VCaP (cell line): ENCODE data around the gene SMIM17.
"Not testable (repeated sequence)": the region's sequence is repeated elsewhere in the genome, so short reads cannot be mapped to it uniquely, and the experiment has no call there.

Experiments
- H3K27ac ChIP-seq: fragments of 450-650 bp; 2 replicates; pipeline ENCODE4 v1.5.1; 2017
- TF ChIP-seq, protein P1 (sequence below): fragments of 450-650 bp; conservative IDR thresholded peaks from 2 replicates; pipeline ENCODE4 v1.5.1; 2017; ENCODE audit warnings: mild to moderate bottlenecking, moderate library complexity

Gene SMIM17

DNA sequence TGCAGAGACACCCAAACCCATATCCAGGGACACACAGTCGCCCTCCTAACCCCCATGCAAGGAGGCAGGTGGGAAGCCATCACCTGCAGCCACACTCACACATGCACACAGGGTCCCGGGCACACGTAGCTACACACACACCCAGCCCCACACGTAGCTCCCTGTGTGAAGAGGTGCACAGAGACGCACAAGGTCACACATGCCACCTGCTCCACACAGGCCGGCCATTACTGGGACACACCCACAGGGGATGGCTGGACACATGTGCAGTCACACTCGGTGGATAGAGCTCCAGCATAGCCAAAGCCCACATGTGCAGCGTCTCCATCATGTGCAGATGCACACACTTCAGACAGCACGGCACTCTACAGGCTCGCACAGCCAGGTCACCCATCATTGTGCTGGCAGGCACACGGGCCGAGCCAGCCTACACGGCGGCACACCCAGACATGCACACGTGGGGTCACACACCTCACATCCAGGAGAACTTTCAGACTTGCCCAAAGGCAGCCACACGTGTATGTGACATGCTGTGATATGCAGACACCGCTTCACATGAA, 27.5 kb downstream of the SMIM17 start:
- H3K27ac ChIP-seq = peak overlapping the region; percentile 71
- TF ChIP-seq, protein P1, sequence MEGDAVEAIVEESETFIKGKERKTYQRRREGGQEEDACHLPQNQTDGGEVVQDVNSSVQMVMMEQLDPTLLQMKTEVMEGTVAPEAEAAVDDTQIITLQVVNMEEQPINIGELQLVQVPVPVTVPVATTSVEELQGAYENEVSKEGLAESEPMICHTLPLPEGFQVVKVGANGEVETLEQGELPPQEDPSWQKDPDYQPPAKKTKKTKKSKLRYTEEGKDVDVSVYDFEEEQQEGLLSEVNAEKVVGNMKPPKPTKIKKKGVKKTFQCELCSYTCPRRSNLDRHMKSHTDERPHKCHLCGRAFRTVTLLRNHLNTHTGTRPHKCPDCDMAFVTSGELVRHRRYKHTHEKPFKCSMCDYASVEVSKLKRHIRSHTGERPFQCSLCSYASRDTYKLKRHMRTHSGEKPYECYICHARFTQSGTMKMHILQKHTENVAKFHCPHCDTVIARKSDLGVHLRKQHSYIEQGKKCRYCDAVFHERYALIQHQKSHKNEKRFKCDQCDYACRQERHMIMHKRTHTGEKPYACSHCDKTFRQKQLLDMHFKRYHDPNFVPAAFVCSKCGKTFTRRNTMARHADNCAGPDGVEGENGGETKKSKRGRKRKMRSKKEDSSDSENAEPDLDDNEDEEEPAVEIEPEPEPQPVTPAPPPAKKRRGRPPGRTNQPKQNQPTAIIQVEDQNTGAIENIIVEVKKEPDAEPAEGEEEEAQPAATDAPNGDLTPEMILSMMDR = no peak

DNA sequence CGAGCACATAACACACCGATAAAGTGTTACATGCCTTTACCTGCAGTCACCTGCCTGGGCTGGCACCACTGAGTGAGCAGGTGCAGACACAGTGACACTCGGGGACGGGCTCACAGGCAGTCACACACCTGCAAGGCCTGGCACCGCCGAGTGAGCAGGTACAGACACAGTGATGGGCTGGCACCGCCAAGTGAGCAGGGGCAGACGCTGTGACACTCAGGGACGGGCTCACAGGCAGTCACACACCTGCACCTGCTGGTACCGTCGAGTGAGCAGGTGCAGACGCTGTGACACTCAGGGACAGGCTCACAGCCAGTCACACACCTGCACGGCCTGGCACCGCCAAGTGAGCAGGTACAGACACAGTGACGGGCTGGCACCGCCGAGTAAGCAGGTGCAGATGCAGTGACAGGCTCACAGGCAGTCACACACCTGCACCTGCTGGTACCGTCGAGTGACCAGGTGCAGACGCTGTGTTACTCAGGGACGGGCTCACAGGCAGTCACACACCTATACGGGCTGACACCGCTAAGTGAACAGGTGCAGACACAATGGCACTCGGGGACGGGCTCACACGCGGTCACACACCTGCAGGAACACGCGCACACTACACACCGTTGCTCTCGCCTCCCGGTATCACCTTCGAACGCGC, 28.1 kb downstream of the SMIM17 start:
- TF ChIP-seq, protein P1 = no peak
- H3K27ac ChIP-seq = peak overlapping the region; percentile 71

DNA sequence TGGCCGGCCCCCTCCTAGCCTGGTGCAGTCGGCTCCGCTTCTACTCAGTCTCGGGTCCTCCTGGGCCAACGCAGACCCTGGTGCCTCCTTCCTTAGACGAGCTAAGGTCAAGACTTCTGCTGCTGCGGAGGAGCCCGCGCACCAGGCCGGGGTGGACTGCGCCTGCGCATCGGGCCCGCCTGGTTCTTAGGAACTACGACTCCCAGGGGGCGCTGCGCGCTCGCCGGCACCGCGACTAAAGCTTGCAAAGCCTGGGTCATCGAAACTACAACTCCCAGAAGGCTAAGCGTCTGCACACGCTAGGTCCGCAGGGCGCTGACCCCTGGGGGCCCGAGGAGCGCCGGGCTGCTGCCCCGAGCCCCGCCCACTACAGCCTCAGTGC, 28.6 kb downstream of the SMIM17 start, which contains the start of gene ZNF835:
Gene ZNF835 (minus strand): TSS at position 145 of the 382 bp plus-strand sequence. CDS start 6,559 bp downstream, outside the sequence.
- peak within 1 kb of the TSS; percentile 71 for H3K27ac ChIP-seq
- TF ChIP-seq, protein P1 = no peak

DNA sequence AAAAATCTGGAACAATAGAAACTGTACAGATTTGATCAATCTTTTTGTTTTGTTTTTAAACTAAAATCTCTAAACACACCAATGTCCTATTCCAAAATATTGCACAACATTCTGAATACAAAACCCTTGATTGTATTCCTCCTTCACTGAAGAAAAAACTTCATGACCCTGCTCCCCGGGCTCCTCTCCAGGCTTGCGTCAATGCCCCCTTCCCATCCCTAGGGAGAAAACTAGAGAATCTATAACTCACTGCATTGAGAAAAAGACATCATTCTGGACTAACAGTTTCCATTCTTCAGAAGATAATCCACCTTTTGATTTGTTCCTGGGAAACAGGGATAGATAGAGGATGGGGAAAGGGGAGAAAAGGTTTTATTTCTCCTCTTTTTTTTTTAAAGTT, 29.7 kb downstream of the SMIM17 start:
- not testable (repeated sequence) for H3K27ac ChIP-seq

DNA sequence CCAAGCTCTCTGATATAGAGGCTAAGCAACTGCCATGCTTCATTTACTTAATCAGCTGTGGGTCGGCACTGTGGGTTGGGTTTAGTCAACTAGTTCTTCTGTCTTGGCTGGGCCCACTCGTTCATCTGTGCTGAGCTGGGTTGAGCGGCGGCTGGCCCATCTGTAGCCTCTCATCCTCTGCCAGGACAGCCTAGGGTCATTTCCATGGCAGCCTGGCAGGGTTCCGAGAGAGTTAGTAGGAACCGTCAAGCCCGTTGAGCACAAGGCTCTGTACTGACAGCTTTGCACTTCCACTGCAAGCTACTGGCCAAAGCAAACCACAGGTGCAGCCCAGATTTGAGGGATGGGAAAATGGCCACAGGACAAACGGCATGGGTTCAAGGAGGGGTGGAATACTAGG, 35.2 kb downstream of the SMIM17 start:
- H3K27ac ChIP-seq = no peak overlapping the region
- TF ChIP-seq, protein P1 = no peak

DNA sequence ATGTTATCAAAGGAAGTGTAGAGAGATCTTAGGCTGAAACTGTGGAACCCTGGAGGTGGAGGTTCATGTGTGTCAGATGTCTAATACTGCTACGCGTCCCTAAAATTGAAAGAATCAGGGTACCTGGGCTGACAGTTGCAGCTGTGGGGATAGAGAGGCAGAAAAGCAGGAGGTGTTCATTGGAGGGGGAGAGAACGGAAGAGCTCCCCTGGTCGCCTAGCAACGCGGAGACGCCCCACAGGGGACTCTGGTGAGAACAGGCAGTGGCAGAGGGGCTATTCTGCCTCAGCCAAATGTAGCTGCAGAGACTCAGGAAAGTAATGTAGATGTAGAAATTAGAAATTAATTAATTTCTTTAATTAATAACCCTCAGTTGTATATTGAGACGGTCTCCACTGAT, 38.7 kb downstream of the SMIM17 start:
- TF ChIP-seq, protein P1 = no peak

DNA sequence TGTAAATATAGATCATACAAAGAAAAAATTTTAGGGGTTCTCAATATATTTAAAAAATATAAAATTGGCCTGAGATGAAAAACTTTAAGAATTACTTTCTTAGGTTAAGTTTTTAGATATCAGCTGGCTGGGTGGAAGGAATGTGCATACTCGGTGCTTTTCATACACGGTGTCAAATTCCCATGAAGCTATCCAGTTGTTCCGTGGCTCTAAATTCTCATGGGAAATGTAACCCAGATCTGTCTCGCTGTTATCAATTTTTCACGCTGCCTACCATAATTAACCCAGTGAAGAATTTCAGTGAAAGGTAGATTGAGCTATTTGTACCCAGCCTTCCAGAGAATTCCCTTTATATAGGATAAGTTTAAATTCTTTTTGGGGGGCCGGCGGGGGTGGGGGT, 40.2 kb downstream of the SMIM17 start:
- TF ChIP-seq, protein P1 = no peak
- H3K27ac ChIP-seq = no peak overlapping the region

More for the DNA sequence above, 38.7 kb downstream of the SMIM17 start:
- H3K27ac ChIP-seq = no peak overlapping the region

DNA sequence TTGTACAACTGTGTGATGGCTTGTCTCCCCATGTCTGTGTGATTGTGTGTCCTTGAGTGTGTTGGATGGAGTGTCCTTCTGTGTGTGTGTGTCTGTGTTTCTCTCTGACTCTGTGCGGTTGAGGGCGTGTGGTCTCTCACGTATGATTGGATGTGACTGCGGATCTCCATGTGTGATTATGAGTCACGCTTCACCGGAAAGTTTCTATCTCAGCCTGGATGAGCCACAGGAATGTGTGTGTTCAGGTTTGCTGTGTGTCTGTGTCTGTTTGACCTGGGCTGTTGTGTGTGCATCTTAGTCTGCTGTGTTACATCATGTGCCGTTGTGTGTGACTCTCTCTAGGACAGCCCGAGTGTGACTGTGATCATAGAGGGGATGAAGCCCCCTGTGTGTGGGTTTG, 44.1 kb downstream of the SMIM17 start:
- TF ChIP-seq, protein P1 = no peak
- no peak overlapping the region for H3K27ac ChIP-seq
